ENCODE measurements around the gene MBNL1. TPM values are rescaled to one million over a fixed set of nuclear protein-coding genes. Genes with fewer than 3 reads are reported as not detected.

MBNL1 gene
- total and polyA plus RNA-seq, 8 donors, result 25.7 to 379 (median 155) TPM

- intact Hi-C loops (cut with DNase I; ENCODE audit: low total_unique reads), result no loop called here
- TF ChIP-seq POLR2A (IDR thresholded peaks at IDR 0.05), result no peak
- no peak for TF ChIP-seq EP300 (IDR thresholded peaks at IDR 0.05)
- TF ChIP-seq CTCF (IDR thresholded peaks at IDR 0.05), result no peak
- no peak for TF ChIP-seq POLR2AphosphoS5 (IDR thresholded peaks at IDR 0.05)
- peak overlapping the region in 1 of 5 donors; percentile 86 for H3K27ac ChIP-seq
- 67 to 94% (median 86%) methylated on average over 1 of the region's 1 CpG for WGBS, 5 donors
- H3K9me3 ChIP-seq, result no peaks in the 10 kb centered on the region
- no peaks in the 10 kb centered on the region for H3K27me3 ChIP-seq
- no peak overlapping the region for H3K4me3 ChIP-seq
- no peak for DNase-seq
- peaks cover 27 to 99% (median 71%) of the 10 kb centered on the region in 4 donors for H3K4me1 ChIP-seq
- H3K36me3 ChIP-seq, result peaks cover 0 to 12% (median 12%) of the 10 kb centered on the region in 4 donors
These were observed 28.2 kb downstream of the MBNL1 start for GRCh38 chr3:152296971-152297370.

DNA sequence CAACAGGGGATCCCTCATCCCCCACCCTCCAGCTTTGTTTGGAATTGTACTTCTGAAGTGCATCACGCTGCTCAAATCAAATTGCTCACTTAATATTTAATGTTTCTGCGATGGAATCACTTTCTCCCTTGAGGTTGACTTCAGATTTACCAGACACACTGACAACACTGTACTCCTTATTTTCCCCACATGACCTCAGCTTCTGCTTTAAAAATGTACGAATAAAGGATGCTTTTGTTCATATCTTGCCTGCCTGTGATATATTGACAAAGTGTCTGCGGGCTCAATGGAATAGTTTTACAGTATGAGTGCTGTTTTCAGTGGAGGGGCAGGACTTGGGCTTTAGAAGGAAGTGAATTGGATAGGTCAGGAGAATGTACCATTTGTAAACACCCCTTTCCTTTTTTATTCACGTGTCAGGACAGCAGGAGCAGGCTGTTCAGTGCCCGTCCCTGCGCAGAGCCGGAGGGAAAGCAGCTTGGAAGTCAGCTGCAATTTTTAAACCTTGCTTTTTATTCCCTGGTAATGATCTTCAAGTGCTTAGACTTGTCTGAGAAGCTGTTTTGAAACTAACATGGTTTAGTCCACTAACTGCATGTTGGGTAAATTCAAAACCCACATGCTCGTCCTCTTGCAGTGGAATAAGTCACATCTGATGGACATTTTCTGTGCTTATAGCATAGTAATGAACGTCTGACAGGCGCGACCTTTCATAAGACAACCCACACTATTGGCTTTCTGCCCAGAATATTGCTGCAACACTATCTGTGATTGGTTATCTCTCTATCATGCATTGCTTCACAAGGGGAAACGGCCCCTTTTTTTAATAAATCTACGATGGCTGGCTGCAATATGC, 29.9 kb downstream of the MBNL1 start:
- Histone ChIP-seq H3K36me3 (peaks cover 0 to 12% (median 12%) of the 10 kb centered on the region in 4 donors), H3K27me3 (no peaks in the 10 kb centered on the region), H3K4me3 (peak overlapping the region; percentile 37 to 40 (median 37)), H3K9me3 (no peaks in the 10 kb centered on the region), H3K4me1 (peaks cover 23 to 99% (median 62%) of the 10 kb centered on the region in 4 donors), H3K27ac (peak overlapping the region; percentile 71 to 90 (median 86))
- intact Hi-C loops (cut with DNase I; ENCODE audit: low total_unique reads), result no loop called here
- DNase-seq, result peak; percentile 36 to 92
- WGBS, 5 donors, result 3 to 4% (median 3%) methylated on average over 14 of the region's 14 CpGs
- TF ChIP-seq CTCF (IDR thresholded peaks at IDR 0.05) (no peak), EP300 (IDR thresholded peaks at IDR 0.05) (no peak), POLR2A (IDR thresholded peaks at IDR 0.05) (no peak), POLR2AphosphoS5 (IDR thresholded peaks at IDR 0.05) (peak in 2 of 3 donors; percentile 17 to 57)

DNA sequence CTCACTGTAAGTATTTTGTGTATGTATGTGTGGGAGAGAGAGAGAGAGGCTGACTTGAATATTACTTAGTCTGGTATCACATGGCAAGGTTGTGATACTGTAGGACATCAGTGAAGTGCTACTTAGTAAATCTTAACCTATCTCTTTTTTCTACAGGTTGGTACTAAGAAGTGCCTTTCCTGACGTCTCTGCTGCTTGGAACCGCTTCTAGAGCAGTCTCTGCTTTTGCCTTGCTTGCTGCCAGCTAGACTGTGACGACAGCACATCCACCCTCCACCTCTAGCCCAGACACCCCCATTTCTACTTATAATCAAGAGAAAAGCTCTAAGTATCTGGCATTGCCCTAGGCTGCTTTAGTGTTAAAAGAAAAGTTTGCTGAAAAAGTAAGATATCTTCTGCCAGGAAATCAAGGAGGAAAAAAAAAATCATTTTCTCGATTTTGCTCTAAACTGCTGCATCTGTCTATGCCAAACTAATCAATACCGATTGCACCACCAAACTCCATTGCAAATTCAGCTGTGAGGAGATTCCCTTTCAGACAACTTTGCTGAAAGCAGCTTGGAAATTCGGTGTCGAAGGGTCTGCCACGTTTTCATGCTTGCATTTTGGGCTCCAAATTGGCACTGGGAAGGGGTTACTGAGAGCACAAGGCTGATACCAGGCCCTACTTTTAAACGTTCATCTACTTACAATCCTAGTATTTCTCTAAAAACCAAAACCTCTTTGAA, 30.7 kb downstream of the MBNL1 start:
- peak overlapping the region in 4 of 5 donors; percentile 71 to 89 (median 86) for H3K27ac ChIP-seq
- H3K4me3 ChIP-seq, result peak overlapping the region; percentile 37 to 40 (median 37)
- H3K27me3 ChIP-seq, result no peaks in the 10 kb centered on the region
- WGBS, 5 donors, result 45 to 58% (median 47%) methylated on average over 9 of the region's 9 CpGs
- intact Hi-C loops (cut with DNase I; ENCODE audit: low total_unique reads), result no loop called here
- peak in 1 of 2 donors; percentile 60 for DNase-seq
- H3K9me3 ChIP-seq, result no peaks in the 10 kb centered on the region
- H3K4me1 ChIP-seq, result peaks cover 23 to 100% (median 63%) of the 10 kb centered on the region in 4 donors
- peaks cover 0 to 12% (median 12%) of the 10 kb centered on the region in 4 donors for H3K36me3 ChIP-seq
- TF ChIP-seq EP300 (IDR thresholded peaks at IDR 0.05) (no peak), POLR2A (IDR thresholded peaks at IDR 0.05) (no peak), POLR2AphosphoS5 (IDR thresholded peaks at IDR 0.05) (no peak), CTCF (IDR thresholded peaks at IDR 0.05) (no peak)

GRCh38 chr3:152300029-152300731, 31.5 kb downstream of the MBNL1 start:
- 68 to 86% (median 74%) methylated on average over 8 of the region's 8 CpGs for WGBS, 5 donors
- DNase-seq, result no peak
- Histone ChIP-seq H3K27ac (peak overlapping the region in 4 of 5 donors; percentile 71 to 89 (median 86)), H3K9me3 (no peaks in the 10 kb centered on the region), H3K27me3 (no peaks in the 10 kb centered on the region), H3K36me3 (peaks cover 0 to 12% (median 12%) of the 10 kb centered on the region in 4 donors), H3K4me1 (peaks cover 22 to 100% (median 65%) of the 10 kb centered on the region in 4 donors), H3K4me3 (peak overlapping the region; percentile 37 to 40 (median 37))
- TF ChIP-seq EP300 (IDR thresholded peaks at IDR 0.05), result no peak
- TF ChIP-seq POLR2A (IDR thresholded peaks at IDR 0.05), result no peak
- TF ChIP-seq CTCF (IDR thresholded peaks at IDR 0.05), result no peak
- TF ChIP-seq POLR2AphosphoS5 (IDR thresholded peaks at IDR 0.05), result no peak
- intact Hi-C loops (cut with DNase I; ENCODE audit: low total_unique reads), result no loop called here
